HepG2 (cell line): Measurements from ENCODE around the gene RTEL1. TPM values are rescaled to one million over a fixed set of nuclear protein-coding genes. Genes with fewer than 3 reads are reported as not detected.

Experiments
- ARID5B ChIP-seq: IDR thresholded peaks from 2 replicates; pipeline ENCODE4 v1.4.0; 2020; ENCODE audit warnings: mild to moderate bottlenecking, missing genetic modification reagents
- CC2D1A ChIP-seq: sonication (generic); formaldehyde crosslinking; IDR thresholded peaks from 2 replicates; pipeline ENCODE4 v1.8.1; 2023; ENCODE audit warnings: mild to moderate bottlenecking, missing genetic modification reagents
- GABPA ChIP-seq, 2 experiments: IDR thresholded peaks; 2 replicates each; pipeline ENCODE4 v1.6.1; 2011 to 2016; ENCODE audit warnings: low read depth in 2 of 2, low read length in 1 of 2, missing biosample characterization in 1 of 2, missing genetic modification characterization in 1 of 2
- HES4 ChIP-seq: sonication (generic); formaldehyde crosslinking; IDR thresholded peaks from 2 replicates; pipeline ENCODE4 v1.9.0; 2021; ENCODE audit warnings: mild to moderate bottlenecking, missing genetic modification reagents, borderline replicate concordance
- HMGA1 ChIP-seq: sonication (generic); formaldehyde crosslinking; conservative IDR thresholded peaks from 2 replicates; pipeline ENCODE4 v1.4.0; 2020; ENCODE audit warnings: missing genetic modification reagents
- HNRNPK ChIP-seq: fragments of 200-400 bp; formaldehyde crosslinking; IDR thresholded peaks from 2 replicates; pipeline ENCODE4 v1.6.1; 2018; ENCODE audit warnings: low read length, low read depth, moderate library complexity, mild to moderate bottlenecking; ENCODE audit not compliant: poor library complexity, severe bottlenecking
- RFXAP ChIP-seq: sonication (generic); formaldehyde crosslinking; IDR thresholded peaks from 2 replicates; pipeline ENCODE4 v1.4.0; 2020; ENCODE audit warnings: missing genetic modification reagents, borderline replicate concordance
- SOX13 ChIP-seq, 3 experiments: fragments of 450-650 bp in 1 of 3; sonication (generic) in 1 of 3; formaldehyde crosslinking in 1 of 3; IDR thresholded peaks in 2 of 3; conservative IDR thresholded peaks in 1 of 3; 2 replicates each; pipeline versions ENCODE4 v1.5.0 to v1.6.1; 2016 to 2020; ENCODE audit warnings: antibody characterized with exemption in 1 of 3, mild to moderate bottlenecking in 1 of 3, missing compliant biosample characterization in 1 of 3, missing genetic modification reagents in 1 of 3, moderate library complexity in 1 of 3
- TEAD3 ChIP-seq: optimal IDR thresholded peaks from 2 replicates; pipeline ENCODE3; 2016; ENCODE audit warnings: borderline replicate concordance
- ZC3H4 ChIP-seq: sonication (generic); formaldehyde crosslinking; IDR thresholded peaks from 2 replicates; pipeline ENCODE4 v1.4.0; 2020; ENCODE audit warnings: missing genetic modification reagents, borderline replicate concordance
- ZFX ChIP-seq: sonication (generic); formaldehyde crosslinking; IDR thresholded peaks from 2 replicates; pipeline ENCODE4 v1.4.0; 2020; ENCODE audit warnings: mild to moderate bottlenecking, low read depth, missing genetic modification reagents, moderate library complexity
- ZKSCAN1 ChIP-seq: fragments of 150-350 bp; IDR thresholded peaks from 2 replicates; pipeline ENCODE4 v1.6.1; 2014; ENCODE audit warnings: low read length
- ZNF468 ChIP-seq: sonication (generic); formaldehyde crosslinking; IDR thresholded peaks from 2 replicates; pipeline ENCODE4 v1.8.0; 2022; ENCODE audit warnings: mild to moderate bottlenecking, moderate library complexity, missing genetic modification reagents
- ZNF777 ChIP-seq: sonication (generic); formaldehyde crosslinking; IDR thresholded peaks from 2 replicates; pipeline ENCODE4 v1.4.0; 2020; ENCODE audit warnings: missing genetic modification reagents
- polyA plus RNA-seq, 8 experiments: library from polyadenylated mRNA; depleted of rRNA in 3 of 8; stranded (reverse) in 7 of 8; unstranded in 1 of 8; fragments of >200 nt; fragmentation: Illumina TruSeq in 4 of 8; extraction: Trizol in 4 of 8; gene quantifications; 2 replicates each; pipeline versions ENCODE4 v1.2.1 to v1.2.3, GENCODE V29; 2011 to 2016; ENCODE audit warnings: low read depth in 4 of 8, missing spikeins in 1 of 8, mixed read lengths in 1 of 8; ENCODE audit not compliant: insufficient read depth in 1 of 8
- total RNA-seq, 5 experiments: library from RNA; depleted of rRNA; stranded (reverse); fragments of >200 nt; fragmentation: Illumina TruSeq; extraction: Trizol; gene quantifications; 2 replicates each; pipeline ENCODE4 v1.2.3, GENCODE V29; 2016; ENCODE audit warnings: low read depth in 1 of 5
- TF ChIP-seq, protein P1 (sequence below): sonication (generic); formaldehyde crosslinking; IDR thresholded peaks from 2 replicates; pipeline ENCODE4 v1.4.0; 2020; ENCODE audit warnings: mild to moderate bottlenecking, missing genetic modification reagents
- TF ChIP-seq, protein P2 (sequence below): sonication (generic); formaldehyde crosslinking; conservative IDR thresholded peaks from 2 replicates; pipeline ENCODE4 v1.4.0; 2020; ENCODE audit warnings: missing genetic modification reagents
- TF ChIP-seq, protein P3 (sequence below): sonication (generic); formaldehyde crosslinking; IDR thresholded peaks from 2 replicates; pipeline ENCODE4 v1.4.0; 2020; ENCODE audit warnings: missing genetic modification reagents
- TF ChIP-seq, protein P4 (sequence below): sonication (generic); formaldehyde crosslinking; IDR thresholded peaks from 2 replicates; pipeline ENCODE4 v1.5.0; 2020; ENCODE audit warnings: missing genetic modification reagents, mild to moderate bottlenecking, borderline replicate concordance

RTEL1 gene
- total and polyA plus RNA-seq, 2 of the 13 experiments (the other 11 are each of a cell fraction or from before 2014, with no cell fraction given) = 21.8 to 36.4 TPM

DNA sequence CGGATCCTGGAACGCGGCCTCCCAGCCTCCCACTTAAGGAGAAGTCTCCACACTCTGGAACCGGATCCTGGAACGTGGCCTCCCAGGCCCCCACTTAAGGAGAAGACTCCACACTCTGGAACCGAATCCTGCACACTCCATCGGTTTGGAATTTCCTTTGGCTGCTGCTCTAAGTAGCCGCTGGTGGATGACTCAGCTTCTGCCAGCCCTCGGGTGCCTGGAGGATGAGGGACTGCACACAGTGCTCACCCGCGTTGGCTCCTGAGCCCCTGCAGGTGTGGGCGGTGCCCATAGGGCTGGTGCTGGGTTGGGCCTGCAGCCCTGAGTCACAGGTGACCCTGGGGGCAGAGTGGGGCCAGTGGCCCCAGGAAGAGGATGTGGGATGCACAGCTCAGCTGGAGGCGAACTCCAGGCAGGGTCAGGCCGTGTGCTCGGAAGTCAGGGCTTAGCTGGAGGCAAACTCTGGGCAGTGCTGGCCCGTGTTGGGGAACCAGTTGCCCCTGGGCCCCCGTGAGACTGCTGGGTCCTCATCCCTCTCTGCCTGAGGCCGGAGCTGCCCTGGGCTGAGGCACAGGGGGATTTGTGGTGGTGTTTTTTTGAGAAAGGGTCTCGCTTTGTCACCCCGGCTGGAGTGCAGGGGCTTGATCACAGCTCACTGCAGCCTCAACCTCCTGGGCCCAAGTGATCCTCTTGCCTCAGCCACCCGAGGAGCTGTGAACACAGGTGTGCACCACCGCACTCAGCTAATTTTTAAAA is 24.4 kb downstream of the RTEL1 start (continued):
- TF ChIP-seq ARID5B (CRISPR knock-in tag) (no peak), TEAD3 (CRISPR knock-in tag) (no peak), ZNF468 (CRISPR knock-in tag) (no peak), ZC3H4 (CRISPR knock-in tag) (no peak), HNRNPK (no peak), SOX13 (IDR thresholded peaks at IDR 0.05) (no peak), SOX13 (CRISPR knock-in tag; conservative IDR thresholded peaks at IDR 0.05 in 1 of 2, IDR thresholded peaks at IDR 0.05 in 1 of 2) (no peak), RFXAP (CRISPR knock-in tag) (no peak), HMGA1 (no peak), GABPA (IDR thresholded peaks at IDR 0.05; ENCODE audit: low read depth, low read length) (no peak), GABPA (CRISPR knock-in tag; IDR thresholded peaks at IDR 0.05; ENCODE audit: low read depth) (peak; percentile 37; the same call in 1 of the 2 replicates), HES4 (no peak), CC2D1A (CRISPR knock-in tag) (no peak), ZKSCAN1 (no peak), ZNF777 (no peak), ZFX (no peak)
- TF ChIP-seq, protein P1, sequence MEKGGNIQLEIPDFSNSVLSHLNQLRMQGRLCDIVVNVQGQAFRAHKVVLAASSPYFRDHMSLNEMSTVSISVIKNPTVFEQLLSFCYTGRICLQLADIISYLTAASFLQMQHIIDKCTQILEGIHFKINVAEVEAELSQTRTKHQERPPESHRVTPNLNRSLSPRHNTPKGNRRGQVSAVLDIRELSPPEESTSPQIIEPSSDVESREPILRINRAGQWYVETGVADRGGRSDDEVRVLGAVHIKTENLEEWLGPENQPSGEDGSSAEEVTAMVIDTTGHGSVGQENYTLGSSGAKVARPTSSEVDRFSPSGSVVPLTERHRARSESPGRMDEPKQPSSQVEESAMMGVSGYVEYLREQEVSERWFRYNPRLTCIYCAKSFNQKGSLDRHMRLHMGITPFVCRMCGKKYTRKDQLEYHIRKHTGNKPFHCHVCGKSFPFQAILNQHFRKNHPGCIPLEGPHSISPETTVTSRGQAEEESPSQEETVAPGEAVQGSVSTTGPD (CRISPR knock-in tag) = no peak
- TF ChIP-seq, protein P2, sequence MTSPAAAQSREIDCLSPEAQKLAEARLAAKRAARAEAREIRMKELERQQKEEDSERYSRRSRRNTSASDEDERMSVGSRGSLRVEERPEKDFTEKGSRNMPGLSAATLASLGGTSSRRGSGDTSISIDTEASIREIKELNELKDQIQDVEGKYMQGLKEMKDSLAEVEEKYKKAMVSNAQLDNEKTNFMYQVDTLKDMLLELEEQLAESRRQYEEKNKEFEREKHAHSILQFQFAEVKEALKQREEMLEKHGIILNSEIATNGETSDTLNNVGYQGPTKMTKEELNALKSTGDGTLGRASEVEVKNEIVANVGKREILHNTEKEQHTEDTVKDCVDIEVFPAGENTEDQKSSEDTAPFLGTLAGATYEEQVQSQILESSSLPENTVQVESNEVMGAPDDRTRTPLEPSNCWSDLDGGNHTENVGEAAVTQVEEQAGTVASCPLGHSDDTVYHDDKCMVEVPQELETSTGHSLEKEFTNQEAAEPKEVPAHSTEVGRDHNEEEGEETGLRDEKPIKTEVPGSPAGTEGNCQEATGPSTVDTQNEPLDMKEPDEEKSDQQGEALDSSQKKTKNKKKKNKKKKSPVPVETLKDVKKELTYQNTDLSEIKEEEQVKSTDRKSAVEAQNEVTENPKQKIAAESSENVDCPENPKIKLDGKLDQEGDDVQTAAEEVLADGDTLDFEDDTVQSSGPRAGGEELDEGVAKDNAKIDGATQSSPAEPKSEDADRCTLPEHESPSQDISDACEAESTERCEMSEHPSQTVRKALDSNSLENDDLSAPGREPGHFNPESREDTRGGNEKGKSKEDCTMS (CRISPR knock-in tag) = no peak
- TF ChIP-seq, protein P3, sequence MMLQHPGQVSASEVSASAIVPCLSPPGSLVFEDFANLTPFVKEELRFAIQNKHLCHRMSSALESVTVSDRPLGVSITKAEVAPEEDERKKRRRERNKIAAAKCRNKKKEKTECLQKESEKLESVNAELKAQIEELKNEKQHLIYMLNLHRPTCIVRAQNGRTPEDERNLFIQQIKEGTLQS (CRISPR knock-in tag) = no peak
- TF ChIP-seq, protein P4, sequence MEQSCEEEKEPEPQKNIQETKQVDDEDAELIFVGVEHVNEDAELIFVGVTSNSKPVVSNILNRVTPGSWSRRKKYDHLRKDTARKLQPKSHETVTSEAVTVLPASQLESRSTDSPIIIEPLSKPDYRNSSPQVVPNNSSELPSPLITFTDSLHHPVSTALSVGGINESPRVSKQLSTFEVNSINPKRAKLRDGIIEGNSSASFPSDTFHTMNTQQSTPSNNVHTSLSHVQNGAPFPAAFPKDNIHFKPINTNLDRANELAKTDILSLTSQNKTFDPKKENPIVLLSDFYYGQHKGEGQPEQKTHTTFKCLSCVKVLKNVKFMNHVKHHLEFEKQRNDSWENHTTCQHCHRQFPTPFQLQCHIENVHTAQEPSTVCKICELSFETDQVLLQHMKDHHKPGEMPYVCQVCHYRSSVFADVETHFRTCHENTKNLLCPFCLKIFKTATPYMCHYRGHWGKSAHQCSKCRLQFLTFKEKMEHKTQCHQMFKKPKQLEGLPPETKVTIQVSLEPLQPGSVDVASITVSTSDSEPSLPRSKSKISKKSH (CRISPR knock-in tag) = no peak
